ENCODE results near the gene TXNRD2.
A peak's percentile ranks its signal among the peaks of the same experiment; 100 is the strongest.

The TXNRD2 gene

GRCh38 chr22:19955241-19956128 is 13.9 kb upstream of the TXNRD2 start:
- Histone ChIP-seq H4K20me1 (ENCODE audit: insufficient read depth, low read length) (peaks cover 47% of the 10 kb centered on the region), H3K4me1 (ENCODE audit: insufficient read depth, low read length) (no peaks in the 10 kb centered on the region), H2AFZ (ENCODE audit: low read depth, low read length) (no peak overlapping the region), H3K79me2 (ENCODE audit: insufficient read depth, low read length) (peaks cover 43% of the 10 kb centered on the region), H3K4me3 (ENCODE audit: low read depth in 1 of 2, low read length in 2 of 2) (no peak overlapping the region), H3K36me3 (ENCODE audit: insufficient read depth, low read length) (peaks cover 36% of the 10 kb centered on the region), H3K9ac (ENCODE audit: low read depth, low read length) (no peak overlapping the region), H3K4me2 (ENCODE audit: insufficient read depth, low read length) (no peak overlapping the region), H3K9me3 (ENCODE audit: insufficient read depth, low read length, severe bottlenecking) (no peaks in the 10 kb centered on the region), H3K27me3 (ENCODE audit: insufficient read depth, low read length, poor library complexity) (no peaks in the 10 kb centered on the region), H3K27ac (ENCODE audit: low read length) (0 out of 2 replicates have a peak overlapping the region, but pooled peaks have one; percentile 14)
- DNase-seq (no peak), ATAC-seq (ENCODE audit: insufficient read depth, low read depth) (peak; percentile 20; the same call in 1 of the 3 replicates)
- TF ChIP-seq CTCF (IDR thresholded peaks at IDR 0.05; ENCODE audit: borderline replicate concordance, extremely low read depth, low read length, poor library complexity, severe bottlenecking) (no peak), EZH2 (IDR thresholded peaks at IDR 0.05; ENCODE audit: borderline replicate concordance, low read depth, low read length, severe bottlenecking) (no peak)

GRCh38 chr22:19951346-19951745 is 9.7 kb upstream of the TXNRD2 start:
- TF ChIP-seq CTCF (IDR thresholded peaks at IDR 0.05; ENCODE audit: borderline replicate concordance, extremely low read depth, low read length, poor library complexity, severe bottlenecking) (no peak), EZH2 (IDR thresholded peaks at IDR 0.05; ENCODE audit: borderline replicate concordance, low read depth, low read length, severe bottlenecking) (no peak)
- H4K20me1 ChIP-seq (ENCODE audit: insufficient read depth, low read length) = peaks cover 37% of the 10 kb centered on the region
- H3K9ac ChIP-seq (ENCODE audit: low read depth, low read length) = no peak overlapping the region
- ATAC-seq (ENCODE audit: insufficient read depth, low read depth) (no peak), DNase-seq (no peak)
- no peaks in the 10 kb centered on the region for H3K9me3 ChIP-seq (ENCODE audit: insufficient read depth, low read length, severe bottlenecking)
- H2AFZ ChIP-seq (ENCODE audit: low read depth, low read length) = no peak overlapping the region
- H3K27ac ChIP-seq (ENCODE audit: low read length) = no peak overlapping the region
- peaks cover 69% of the 10 kb centered on the region for H3K79me2 ChIP-seq (ENCODE audit: insufficient read depth, low read length)
- no peak overlapping the region for H3K4me2 ChIP-seq (ENCODE audit: insufficient read depth, low read length)
- no peaks in the 10 kb centered on the region for H3K4me1 ChIP-seq (ENCODE audit: insufficient read depth, low read length)
- H3K27me3 ChIP-seq (ENCODE audit: insufficient read depth, low read length, poor library complexity) = no peaks in the 10 kb centered on the region
- H3K36me3 ChIP-seq (ENCODE audit: insufficient read depth, low read length) = peaks cover 55% of the 10 kb centered on the region
- no peak overlapping the region for H3K4me3 ChIP-seq (ENCODE audit: low read depth in 1 of 2, low read length in 2 of 2)

- H3K9ac ChIP-seq (ENCODE audit: low read depth, low read length) = no peak overlapping the region
- no peaks in the 10 kb centered on the region for H3K27me3 ChIP-seq (ENCODE audit: insufficient read depth, low read length, poor library complexity)
- H3K4me3 ChIP-seq (ENCODE audit: low read depth in 1 of 2, low read length in 2 of 2) = no peak overlapping the region
- no peak overlapping the region for H2AFZ ChIP-seq (ENCODE audit: low read depth, low read length)
- DNase-seq (no peak), ATAC-seq (ENCODE audit: insufficient read depth, low read depth) (no peak)
- peaks cover 22% of the 10 kb centered on the region for H4K20me1 ChIP-seq (ENCODE audit: insufficient read depth, low read length)
- H3K36me3 ChIP-seq (ENCODE audit: insufficient read depth, low read length) = peaks cover 44% of the 10 kb centered on the region
- TF ChIP-seq EZH2 (IDR thresholded peaks at IDR 0.05; ENCODE audit: borderline replicate concordance, low read depth, low read length, severe bottlenecking) (no peak), CTCF (IDR thresholded peaks at IDR 0.05; ENCODE audit: borderline replicate concordance, extremely low read depth, low read length, poor library complexity, severe bottlenecking) (no peak)
- H3K4me1 ChIP-seq (ENCODE audit: insufficient read depth, low read length) = peaks cover 22% of the 10 kb centered on the region
- no peak overlapping the region for H3K27ac ChIP-seq (ENCODE audit: low read length)
- no peak overlapping the region for H3K4me2 ChIP-seq (ENCODE audit: insufficient read depth, low read length)
- peaks cover 78% of the 10 kb centered on the region for H3K79me2 ChIP-seq (ENCODE audit: insufficient read depth, low read length)
- no peaks in the 10 kb centered on the region for H3K9me3 ChIP-seq (ENCODE audit: insufficient read depth, low read length, severe bottlenecking)
These were observed 6.6 kb upstream of the TXNRD2 start for GRCh38 chr22:19948057-19948760.
